Cardiac muscle cell (in vitro differentiated cells and primary cell): ENCODE measurements around the gene OGG1. TPM values are rescaled to one million over a fixed set of nuclear protein-coding genes. Genes with fewer than 3 reads are reported as not detected.

Source experiments
- DNase-seq, 2 donors: peaks; one replicate each; pipeline versions ENCODE4 v3.0.0 to v3.0.0-alpha.2; 2010 to 2017; ENCODE audit warnings: low read depth in 1 of 2, low spot score in 1 of 2
- H3K27ac ChIP-seq: fragments of 200-600 bp; sonication (generic); 2 replicates; pipeline ENCODE4 v1.5.1; 2016
- H3K27me3 ChIP-seq: fragments of 200-600 bp; sonication (generic); 2 replicates; pipeline ENCODE4 v1.6.0; 2016; ENCODE audit warnings: control low read depth
- H3K36me3 ChIP-seq: fragments of 200-600 bp; sonication (generic); 2 replicates; pipeline ENCODE4 v1.5.1; 2016; ENCODE audit warnings: control low read depth
- H3K4me1 ChIP-seq: fragments of 200-600 bp; sonication (generic); 2 replicates; pipeline ENCODE4 v1.8.1; 2017; ENCODE audit warnings: low read depth, mild to moderate bottlenecking, mixed run types
- H3K4me3 ChIP-seq: fragments of 200-600 bp; sonication (generic); 2 replicates; pipeline ENCODE4 v1.5.1; 2016; ENCODE audit warnings: mild to moderate bottlenecking
- H3K9me3 ChIP-seq: fragments of 200-600 bp; sonication (generic); 2 replicates; pipeline ENCODE4 v1.5.1; 2017; ENCODE audit warnings: low read depth, mild to moderate bottlenecking, control low read depth
- polyA plus RNA-seq: library from polyadenylated mRNA; unstranded; fragments of >200 nt; fragmentation: Nextera tagmentation; extraction: Ambion mirVana; gene quantifications from 2 replicates; pipeline ENCODE4 v1.2.1, GENCODE V29; 2016
- total RNA-seq: library from RNA; depleted of rRNA; stranded (reverse); fragments of >200 nt; gene quantifications from 2 replicates; pipeline ENCODE4 v1.2.3, GENCODE V29; 2016
- TF ChIP-seq, protein P1 (sequence below): IDR thresholded peaks from 2 replicates; pipeline ENCODE4 v1.5.1; 2012; ENCODE audit warnings: low read depth, mild to moderate bottlenecking, low read length

The OGG1 gene
- total and polyA plus RNA-seq, 2 experiments from 2014 or later: 32.1 to 45.9 TPM

DNA sequence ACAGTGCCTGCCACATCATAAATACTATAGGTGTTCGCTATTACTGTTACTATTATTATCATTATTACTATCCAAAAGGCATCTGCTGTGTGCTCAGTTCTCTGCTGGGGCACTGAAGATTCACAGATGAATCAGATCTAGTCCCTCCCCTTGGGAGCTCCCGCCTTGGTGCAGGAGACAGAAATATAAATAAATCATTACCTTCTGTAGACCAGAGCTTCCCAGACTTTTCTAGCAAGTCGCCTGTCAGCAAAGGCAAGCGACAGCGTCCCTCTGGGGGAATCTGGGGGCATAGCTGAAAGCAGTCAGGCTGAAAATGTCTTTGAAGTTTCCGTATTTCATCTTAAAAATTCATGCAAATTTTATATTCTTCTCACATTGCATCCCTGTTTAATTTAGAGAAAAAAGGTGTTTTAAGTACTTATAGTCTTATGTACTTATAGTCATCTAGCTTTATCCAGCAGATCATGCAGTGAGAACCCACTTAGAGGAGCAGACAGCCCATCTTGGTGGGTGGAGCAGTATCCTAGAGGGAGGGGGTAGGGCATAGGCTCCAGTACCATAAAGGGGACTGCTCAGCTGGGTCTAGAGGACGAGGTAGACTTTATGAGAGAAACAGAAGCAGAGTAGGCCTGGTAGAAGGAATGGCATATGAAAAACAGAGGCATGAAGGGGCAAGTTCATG, 28.6 kb upstream of the OGG1 start:
- H3K36me3 ChIP-seq: no peaks in the 10 kb centered on the region
- H3K4me3 ChIP-seq: no peak overlapping the region
- H3K9me3 ChIP-seq: no peaks in the 10 kb centered on the region
- H3K27me3 ChIP-seq: no peaks in the 10 kb centered on the region
- no peak overlapping the region for H3K27ac ChIP-seq
- no peaks in the 10 kb centered on the region for H3K4me1 ChIP-seq
- TF ChIP-seq, protein P1, sequence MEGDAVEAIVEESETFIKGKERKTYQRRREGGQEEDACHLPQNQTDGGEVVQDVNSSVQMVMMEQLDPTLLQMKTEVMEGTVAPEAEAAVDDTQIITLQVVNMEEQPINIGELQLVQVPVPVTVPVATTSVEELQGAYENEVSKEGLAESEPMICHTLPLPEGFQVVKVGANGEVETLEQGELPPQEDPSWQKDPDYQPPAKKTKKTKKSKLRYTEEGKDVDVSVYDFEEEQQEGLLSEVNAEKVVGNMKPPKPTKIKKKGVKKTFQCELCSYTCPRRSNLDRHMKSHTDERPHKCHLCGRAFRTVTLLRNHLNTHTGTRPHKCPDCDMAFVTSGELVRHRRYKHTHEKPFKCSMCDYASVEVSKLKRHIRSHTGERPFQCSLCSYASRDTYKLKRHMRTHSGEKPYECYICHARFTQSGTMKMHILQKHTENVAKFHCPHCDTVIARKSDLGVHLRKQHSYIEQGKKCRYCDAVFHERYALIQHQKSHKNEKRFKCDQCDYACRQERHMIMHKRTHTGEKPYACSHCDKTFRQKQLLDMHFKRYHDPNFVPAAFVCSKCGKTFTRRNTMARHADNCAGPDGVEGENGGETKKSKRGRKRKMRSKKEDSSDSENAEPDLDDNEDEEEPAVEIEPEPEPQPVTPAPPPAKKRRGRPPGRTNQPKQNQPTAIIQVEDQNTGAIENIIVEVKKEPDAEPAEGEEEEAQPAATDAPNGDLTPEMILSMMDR: no peak
- DNase-seq: no peak

DNA sequence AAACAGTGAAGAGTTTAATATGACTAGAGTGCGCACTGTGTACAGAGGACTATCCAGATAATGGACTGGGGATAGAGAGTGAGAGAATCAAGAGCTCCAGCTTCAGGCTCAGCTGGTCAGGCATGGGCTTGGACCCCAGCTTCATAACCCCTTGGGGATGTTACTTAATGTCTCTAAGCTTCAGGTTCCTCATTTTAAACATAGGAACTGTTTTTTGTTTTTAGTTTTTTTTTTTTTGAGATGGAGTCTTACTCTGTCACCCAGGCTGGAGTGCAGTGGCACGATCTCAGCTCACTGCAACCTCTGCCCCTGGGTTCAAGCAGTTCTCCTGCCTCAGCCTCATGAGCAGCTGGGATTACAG, 28.1 kb upstream of the OGG1 start:
- no peak for DNase-seq
- TF ChIP-seq, protein P1: no peak
- H3K27me3 ChIP-seq: no peaks in the 10 kb centered on the region
- H3K4me1 ChIP-seq: no peaks in the 10 kb centered on the region
- no peak overlapping the region for H3K4me3 ChIP-seq
- H3K27ac ChIP-seq: no peak overlapping the region
- no peaks in the 10 kb centered on the region for H3K9me3 ChIP-seq
- H3K36me3 ChIP-seq: no peaks in the 10 kb centered on the region

DNA sequence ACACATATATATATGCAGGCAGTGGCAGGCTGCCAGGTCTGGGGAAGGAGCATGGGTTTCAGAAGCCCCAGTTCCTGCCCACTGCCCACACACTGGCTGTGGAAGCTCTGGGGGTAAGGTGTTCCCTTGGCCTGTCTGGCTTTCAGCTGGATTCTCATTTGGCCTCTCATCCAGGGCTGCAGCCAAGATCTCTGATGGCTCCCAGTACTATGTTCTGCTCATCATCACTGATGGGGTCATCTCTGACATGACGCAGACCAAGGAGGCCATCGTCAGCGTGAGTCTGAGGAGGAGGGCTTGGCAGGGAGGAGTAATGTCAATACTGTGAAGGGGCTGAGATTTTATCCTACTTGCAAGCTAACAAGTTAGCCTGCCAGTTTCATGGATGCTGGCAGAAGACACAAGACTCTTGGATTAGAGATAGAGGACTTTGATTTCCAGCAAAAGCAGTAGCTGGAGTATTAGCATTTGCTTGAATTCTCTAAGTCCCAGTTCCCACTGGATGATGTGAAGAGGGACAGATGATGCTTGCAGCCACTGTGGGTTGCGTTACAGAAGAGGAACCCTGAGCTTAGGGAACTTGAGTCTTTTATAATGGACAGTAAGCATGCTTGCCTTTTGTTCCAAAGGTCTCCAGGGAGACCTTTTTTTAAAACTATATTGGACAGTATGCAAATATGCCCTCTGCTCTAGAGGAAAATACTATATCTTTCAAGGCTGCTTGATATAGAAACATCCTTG, 23.8 kb upstream of the OGG1 start:
- TF ChIP-seq, protein P1: no peak
- Histone ChIP-seq H3K4me1 (no peaks in the 10 kb centered on the region), H3K27ac (no peak overlapping the region), H3K27me3 (no peaks in the 10 kb centered on the region), H3K4me3 (no peak overlapping the region), H3K36me3 (no peaks in the 10 kb centered on the region), H3K9me3 (no peaks in the 10 kb centered on the region)
- DNase-seq: no peak

DNA sequence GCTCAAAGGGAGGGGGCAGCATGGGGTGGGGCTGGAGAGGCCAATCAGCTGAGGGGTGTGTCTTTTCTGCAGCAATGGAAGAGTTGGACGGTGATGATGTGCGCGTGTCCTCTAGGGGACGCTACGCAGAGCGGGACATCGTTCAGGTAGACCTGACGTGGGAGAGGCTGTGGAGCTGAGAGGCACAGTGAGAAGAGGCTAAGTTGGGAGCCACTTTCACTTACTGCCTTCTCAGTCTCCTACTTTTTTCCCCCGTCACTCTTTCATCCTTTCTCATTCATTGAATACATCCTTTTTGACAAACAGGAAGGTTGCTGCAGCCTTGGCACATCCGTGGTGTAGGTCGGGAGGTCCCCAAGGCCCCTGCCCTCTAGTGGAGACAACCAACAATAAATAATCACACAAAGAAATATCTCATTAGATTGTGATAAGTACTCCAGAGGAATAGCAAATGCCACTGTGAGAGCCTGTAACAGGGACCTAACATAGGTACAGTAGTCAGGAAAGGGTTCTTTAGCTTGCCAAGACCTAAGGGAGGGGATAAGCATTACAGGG, 22.6 kb upstream of the OGG1 start:
- TF ChIP-seq, protein P1: peak; percentile 41
- Histone ChIP-seq H3K4me1 (no peaks in the 10 kb centered on the region), H3K36me3 (no peaks in the 10 kb centered on the region), H3K4me3 (no peak overlapping the region), H3K9me3 (no peaks in the 10 kb centered on the region), H3K27me3 (no peaks in the 10 kb centered on the region), H3K27ac (no peak overlapping the region)
- DNase-seq: no peak

DNA sequence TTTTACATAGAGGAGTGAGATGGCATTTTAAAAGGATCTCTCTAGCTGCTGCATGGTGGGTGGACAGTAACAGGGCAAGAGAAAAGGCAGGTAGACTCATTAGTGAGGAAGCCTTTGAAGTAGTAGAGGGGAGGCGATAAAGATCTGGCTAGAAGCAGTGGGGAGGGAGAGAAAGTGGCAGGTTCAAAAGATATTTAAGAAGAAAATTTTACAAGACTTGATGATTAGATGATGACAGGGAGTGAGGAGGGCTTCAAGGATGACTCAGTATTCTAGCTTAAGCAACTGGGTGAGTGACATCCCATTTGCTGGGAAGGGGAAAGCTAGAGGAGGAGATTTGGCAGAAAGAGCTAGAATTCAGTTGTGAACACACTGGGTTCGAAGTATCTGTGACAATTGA, 22.0 kb upstream of the OGG1 start:
- TF ChIP-seq, protein P1: no peak
- H3K4me1 ChIP-seq: peaks cover 4% of the 10 kb centered on the region
- peak in 1 of 2 donors; percentile 67 for DNase-seq
- no peaks in the 10 kb centered on the region for H3K36me3 ChIP-seq
- no peak overlapping the region for H3K27ac ChIP-seq
- H3K27me3 ChIP-seq: no peaks in the 10 kb centered on the region
- no peaks in the 10 kb centered on the region for H3K9me3 ChIP-seq
- no peak overlapping the region for H3K4me3 ChIP-seq
